Anterior cingulate cortex (tissue), 58 donors: ENCODE data around the gene GPR158.

Experiments used
- DNase-seq, 58 donors: peaks; one replicate each; lab custom pipeline; 2025; lab: John Stamatoyannopoulos, UW

Gene GPR158

GRCh38 chr10:25651534-25651933, 476.7 kb downstream of the GPR158 start:
- DNase-seq, result no peak
